GM21786 (cell line): ENCODE measurements around the gene TBC1D1.
"Not testable (repeated sequence)": the region's sequence is repeated elsewhere in the genome, so short reads cannot be mapped to it uniquely, and the experiment has no call there.

Experiments
- ATAC-seq: cut with Tn5 transposase; IDR thresholded peaks from one replicate; pipeline ENCODE4 v1.9.1; 2021; ENCODE audit not compliant: unreplicated experiment

TBC1D1 gene

GRCh38 chr4:37923089-37923488 is 32.2 kb downstream of the TBC1D1 start:
- ATAC-seq, result not testable (repeated sequence)

GRCh38 chr4:37924946-37925345 is 34.1 kb downstream of the TBC1D1 start:
- ATAC-seq, result no peak

GRCh38 chr4:37927434-37927833 is 36.5 kb downstream of the TBC1D1 start:
- no peak for ATAC-seq

- no peak for ATAC-seq
Measured at GRCh38 chr4:37928426-37929416, 37.8 kb downstream of the TBC1D1 start.

GRCh38 chr4:37934096-37934495 is 43.2 kb downstream of the TBC1D1 start:
- ATAC-seq, result no peak

- no peak for ATAC-seq
Measured at GRCh38 chr4:37934609-37935008, 43.7 kb downstream of the TBC1D1 start.

- no peak for ATAC-seq
Measured at GRCh38 chr4:37935026-37935425, 44.1 kb downstream of the TBC1D1 start.

- no peak for ATAC-seq
Measured at GRCh38 chr4:37936889-37937498, 46.1 kb downstream of the TBC1D1 start.

GRCh38 chr4:37938208-37938607 is 47.3 kb downstream of the TBC1D1 start:
- ATAC-seq, result no peak

- ATAC-seq, result no peak
Measured at GRCh38 chr4:37946503-37947179, 55.8 kb downstream of the TBC1D1 start.

GRCh38 chr4:37948542-37948941 is 57.7 kb downstream of the TBC1D1 start:
- ATAC-seq, result no peak

GRCh38 chr4:37949636-37950426 is 58.9 kb downstream of the TBC1D1 start:
- no peak for ATAC-seq

- no peak for ATAC-seq
Measured at GRCh38 chr4:37951461-37952352, 60.8 kb downstream of the TBC1D1 start.

GRCh38 chr4:37953156-37953555 is 62.3 kb downstream of the TBC1D1 start:
- ATAC-seq, result no peak

GRCh38 chr4:37953620-37954293 is 62.9 kb downstream of the TBC1D1 start:
- no peak for ATAC-seq

- ATAC-seq, result no peak
Measured at GRCh38 chr4:37956941-37957340, 66.1 kb downstream of the TBC1D1 start.

GRCh38 chr4:37958932-37959331 is 68.0 kb downstream of the TBC1D1 start:
- no peak for ATAC-seq

GRCh38 chr4:37960098-37960497 is 69.2 kb downstream of the TBC1D1 start, which contains the start of gene PTTG2:
PTTG2 (plus strand) TSS chr4:37960398; CDS start chr4:37960435, 37 bp downstream.
- ATAC-seq, result no peak
